Measurements from ENCODE around the gene SSBP3.

Gene SSBP3

DNA sequence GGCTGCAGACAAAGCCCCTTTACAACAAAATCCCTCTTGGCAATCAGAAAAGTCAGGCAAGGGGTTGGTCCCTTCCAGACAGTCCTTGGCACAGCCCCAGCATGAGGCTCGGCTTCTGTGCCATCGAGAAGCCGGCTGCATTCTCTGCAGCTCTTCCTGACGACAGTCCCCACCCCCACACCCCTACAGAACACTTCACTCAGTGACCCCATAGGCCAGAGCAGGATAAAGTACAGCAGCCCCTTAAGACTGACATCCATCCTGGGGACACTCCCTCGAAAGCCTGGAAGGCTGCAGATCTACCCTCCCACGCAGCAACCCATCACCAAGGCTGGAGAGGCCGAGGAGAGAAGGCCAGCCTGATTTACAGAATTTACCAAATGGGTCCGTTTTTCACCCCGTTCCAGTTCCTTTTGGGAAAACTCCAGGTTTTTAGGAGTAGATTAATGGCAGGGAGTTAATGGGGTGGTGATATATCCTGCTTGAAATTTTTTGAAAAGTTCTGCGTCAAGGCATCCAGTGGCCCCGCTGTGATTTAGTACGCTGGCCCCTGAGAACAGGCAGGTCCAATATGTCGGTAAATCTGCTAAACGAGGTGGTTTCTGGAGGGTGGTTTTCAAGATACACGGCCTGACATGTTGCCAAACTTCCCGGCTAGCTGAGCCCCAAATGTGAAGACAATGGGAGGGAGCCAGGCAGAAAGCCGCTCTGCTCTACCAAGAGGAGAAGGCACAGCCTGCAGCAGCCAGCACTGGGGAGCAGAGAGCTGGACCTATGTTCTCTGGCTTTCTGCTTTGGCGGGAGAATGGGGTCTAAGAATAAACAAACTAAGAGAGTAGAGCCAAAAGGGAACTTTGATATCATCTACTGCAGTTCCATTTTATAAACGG, 81.7 kb downstream of the SSBP3 start:
- TF ChIP-seq, protein P1, sequence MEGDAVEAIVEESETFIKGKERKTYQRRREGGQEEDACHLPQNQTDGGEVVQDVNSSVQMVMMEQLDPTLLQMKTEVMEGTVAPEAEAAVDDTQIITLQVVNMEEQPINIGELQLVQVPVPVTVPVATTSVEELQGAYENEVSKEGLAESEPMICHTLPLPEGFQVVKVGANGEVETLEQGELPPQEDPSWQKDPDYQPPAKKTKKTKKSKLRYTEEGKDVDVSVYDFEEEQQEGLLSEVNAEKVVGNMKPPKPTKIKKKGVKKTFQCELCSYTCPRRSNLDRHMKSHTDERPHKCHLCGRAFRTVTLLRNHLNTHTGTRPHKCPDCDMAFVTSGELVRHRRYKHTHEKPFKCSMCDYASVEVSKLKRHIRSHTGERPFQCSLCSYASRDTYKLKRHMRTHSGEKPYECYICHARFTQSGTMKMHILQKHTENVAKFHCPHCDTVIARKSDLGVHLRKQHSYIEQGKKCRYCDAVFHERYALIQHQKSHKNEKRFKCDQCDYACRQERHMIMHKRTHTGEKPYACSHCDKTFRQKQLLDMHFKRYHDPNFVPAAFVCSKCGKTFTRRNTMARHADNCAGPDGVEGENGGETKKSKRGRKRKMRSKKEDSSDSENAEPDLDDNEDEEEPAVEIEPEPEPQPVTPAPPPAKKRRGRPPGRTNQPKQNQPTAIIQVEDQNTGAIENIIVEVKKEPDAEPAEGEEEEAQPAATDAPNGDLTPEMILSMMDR (IDR thresholded peaks at IDR 0.05; ENCODE audit: low read depth, low read length), result no peak
- H3K4me3 ChIP-seq (ENCODE audit: low read depth, low read length), result no peak overlapping the region

DNA sequence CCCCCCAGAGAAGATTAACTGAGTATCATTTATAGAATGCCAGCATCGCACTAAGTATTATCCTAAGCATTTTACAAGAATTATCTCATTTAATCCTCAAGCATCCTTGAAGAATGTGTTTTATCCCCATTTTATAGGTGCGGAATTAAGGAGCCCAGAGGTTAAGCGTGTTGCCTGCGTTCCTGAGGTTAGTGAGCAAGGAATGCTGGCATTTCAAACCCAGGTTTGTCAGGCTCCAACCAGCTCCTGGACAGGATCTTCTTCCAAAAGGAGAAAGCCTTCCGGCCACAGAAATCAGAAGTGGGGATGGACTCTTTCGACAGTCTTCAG, 82.3 kb downstream of the SSBP3 start:
- TF ChIP-seq, protein P1 (IDR thresholded peaks at IDR 0.05; ENCODE audit: low read depth, low read length), result no peak
- no peak overlapping the region for H3K4me3 ChIP-seq (ENCODE audit: low read depth, low read length)

DNA sequence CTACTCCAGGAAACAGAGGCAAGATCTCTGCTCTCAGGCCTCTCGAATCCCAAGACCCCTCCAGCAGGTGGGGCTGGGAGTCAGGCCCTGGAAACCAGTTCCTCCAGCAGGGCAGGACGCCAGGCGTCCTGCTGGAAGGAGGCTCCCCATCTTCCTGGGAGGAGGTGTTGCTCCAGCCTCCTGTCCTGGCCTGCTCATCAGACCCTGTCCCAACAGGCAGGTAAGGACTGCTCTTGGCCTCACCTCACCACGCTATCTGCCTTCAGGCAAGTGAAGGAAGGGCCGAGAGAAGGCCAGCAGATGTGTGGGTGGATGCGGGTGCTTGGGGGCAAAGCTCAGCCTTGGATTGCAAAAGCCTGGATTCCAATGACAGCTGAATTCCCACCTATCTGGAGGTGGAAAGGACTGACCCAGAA, 82.9 kb downstream of the SSBP3 start:
- no peak overlapping the region for H3K4me3 ChIP-seq (ENCODE audit: low read depth, low read length)
- TF ChIP-seq, protein P1 (IDR thresholded peaks at IDR 0.05; ENCODE audit: low read depth, low read length), result no peak

DNA sequence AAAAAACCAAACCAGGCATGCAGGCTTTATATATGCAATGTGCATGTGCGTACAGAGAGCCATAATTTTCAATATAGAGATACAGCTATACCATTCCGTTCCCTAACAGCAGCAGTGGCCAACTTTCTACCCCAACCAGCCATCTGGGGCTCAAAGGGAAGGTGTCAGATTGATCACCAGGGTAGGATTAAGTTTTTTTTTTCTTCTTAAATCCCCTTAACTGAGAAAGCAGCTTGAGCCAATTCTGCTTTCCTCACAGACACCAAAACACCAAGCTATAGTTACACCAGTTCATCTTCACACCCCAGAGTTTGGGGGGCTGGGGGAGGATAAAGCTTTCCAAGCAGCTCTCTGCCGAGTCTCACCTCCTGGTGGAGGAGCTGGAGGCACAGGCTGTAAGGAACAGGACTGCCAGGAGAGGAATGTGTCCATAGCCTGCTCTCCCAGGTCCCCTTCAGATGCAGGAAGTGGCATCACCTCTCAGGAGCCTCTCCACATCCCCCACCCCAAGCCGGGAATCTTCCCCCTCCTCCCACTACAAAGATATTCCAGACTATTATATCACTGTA, 87.9 kb downstream of the SSBP3 start:
- TF ChIP-seq, protein P1 (IDR thresholded peaks at IDR 0.05; ENCODE audit: low read depth, low read length), result no peak
- H3K4me3 ChIP-seq (ENCODE audit: low read depth, low read length), result no peak overlapping the region

DNA sequence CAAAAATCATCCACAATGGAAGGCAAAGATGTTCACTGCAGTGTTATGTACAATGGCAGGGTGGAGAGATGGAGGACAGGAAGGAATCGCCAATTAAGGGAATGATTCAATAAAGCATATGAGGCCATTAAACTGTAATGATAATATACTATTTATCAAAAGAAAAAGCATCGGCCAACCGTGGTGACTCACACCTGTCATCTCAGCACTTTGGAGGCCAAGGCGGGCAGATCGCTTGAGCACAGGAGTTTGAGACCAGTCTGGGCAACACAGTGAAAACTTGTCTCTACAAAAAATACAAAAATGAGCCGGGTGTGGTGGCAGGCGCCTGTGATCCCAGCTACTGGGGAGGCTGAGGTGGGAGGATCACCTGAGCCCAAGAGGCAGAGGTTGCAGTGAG, 89.1 kb downstream of the SSBP3 start:
- TF ChIP-seq, protein P1 (IDR thresholded peaks at IDR 0.05; ENCODE audit: low read depth, low read length), result no peak
- H3K4me3 ChIP-seq (ENCODE audit: low read depth, low read length), result no peak overlapping the region

DNA sequence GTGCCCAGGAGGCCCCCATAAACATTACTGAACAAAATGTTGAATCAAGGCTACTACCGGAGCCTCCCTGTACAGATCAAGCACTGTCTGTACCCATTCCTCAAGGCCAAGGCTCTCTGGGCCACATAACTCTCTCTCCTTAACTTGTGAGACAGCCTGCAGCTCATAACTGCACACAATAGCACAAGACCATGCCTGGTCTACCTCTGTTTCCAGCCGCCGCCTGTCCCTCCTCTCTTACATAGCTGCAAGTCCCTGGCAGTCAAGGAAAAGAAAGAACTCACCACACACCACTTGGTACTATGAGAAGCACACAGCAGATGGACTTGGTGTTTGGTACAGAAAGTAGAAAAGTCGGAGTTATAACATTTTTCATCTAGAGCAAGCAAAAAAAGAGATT, 91.1 kb downstream of the SSBP3 start:
- H3K4me3 ChIP-seq (ENCODE audit: low read depth, low read length), result no peak overlapping the region
- TF ChIP-seq, protein P1 (IDR thresholded peaks at IDR 0.05; ENCODE audit: low read depth, low read length), result no peak

DNA sequence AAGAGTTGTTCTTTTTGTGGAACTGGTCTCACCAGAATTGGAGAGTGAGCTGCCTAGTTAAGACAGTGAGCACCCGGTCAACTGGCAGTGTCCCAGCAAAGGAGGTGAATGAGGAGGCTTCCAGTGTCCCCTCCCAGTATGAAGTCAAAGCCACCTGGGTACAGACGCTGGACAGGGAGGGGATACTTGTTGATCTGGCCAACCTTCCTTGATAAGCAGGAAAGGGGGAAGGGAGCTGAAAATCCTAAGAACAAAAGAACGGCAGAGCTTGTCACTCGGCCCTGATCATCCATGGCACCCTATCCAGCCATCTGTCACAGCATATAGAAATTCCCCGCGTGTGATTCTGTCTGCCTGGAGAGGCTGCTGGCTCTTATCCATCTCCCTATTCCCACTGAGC, 91.5 kb downstream of the SSBP3 start:
- H3K4me3 ChIP-seq (ENCODE audit: low read depth, low read length), result no peak overlapping the region
- TF ChIP-seq, protein P1 (IDR thresholded peaks at IDR 0.05; ENCODE audit: low read depth, low read length), result no peak
